ENCODE measurements around the gene CYP19A1. TPM values are rescaled to one million over a fixed set of nuclear protein-coding genes. Genes with fewer than 3 reads are reported as not detected.
"Not testable (repeated sequence)": the region's sequence is repeated elsewhere in the genome, so short reads cannot be mapped to it uniquely, and the experiment has no call there.

The CYP19A1 gene
- total and polyA plus RNA-seq, 2 donors, result 0.42 to 2.2 TPM

DNA sequence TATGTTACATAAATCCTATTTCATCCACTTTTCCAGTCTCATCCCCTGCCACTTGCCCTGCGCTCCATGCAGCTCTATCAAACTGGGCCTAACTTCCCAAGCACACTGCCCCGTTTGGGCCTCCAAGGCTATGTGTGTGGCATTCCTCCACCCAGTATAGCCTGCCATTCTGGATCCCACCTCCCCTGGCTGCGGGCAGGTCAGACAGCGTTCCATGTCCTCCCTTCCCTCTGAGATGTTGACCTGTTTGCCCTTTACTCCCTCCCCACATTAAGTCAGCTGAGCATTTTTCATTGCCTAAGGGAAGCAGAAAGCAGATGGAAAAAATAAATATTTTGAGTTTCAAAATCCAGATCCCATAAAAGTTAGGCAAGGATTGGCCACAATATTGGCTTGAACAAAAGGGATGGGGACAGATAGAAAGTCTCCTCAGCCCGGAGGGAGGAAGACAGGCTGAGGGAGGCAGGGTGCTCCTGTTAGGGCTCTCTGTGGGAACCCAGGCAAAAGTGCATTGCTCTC, 73.3 kb downstream of the CYP19A1 start:
- Histone ChIP-seq H3K27me3 (ENCODE audit: control insufficient read depth in 2 of 2, insufficient read depth in 1 of 2, low read length in 1 of 2) (peaks cover 33 to 47% of the 10 kb centered on the region in 2 donors), H3K4me1 (ENCODE audit: control insufficient read depth in 2 of 2, insufficient read depth in 2 of 2, low read length in 2 of 2) (no peaks in the 10 kb centered on the region), H3K9me3 (ENCODE audit: control insufficient read depth in 2 of 2, insufficient read depth in 1 of 2, low read length in 1 of 2) (no peaks in the 10 kb centered on the region), H3K36me3 (ENCODE audit: control insufficient read depth in 2 of 2, insufficient read depth in 2 of 2, low read length in 1 of 2) (no peaks in the 10 kb centered on the region), H3K4me3 (ENCODE audit: low read length in 2 of 2) (no peak overlapping the region), H3K27ac (ENCODE audit: low read depth in 1 of 2, low read length in 1 of 2) (no peak overlapping the region)
- 97% methylated on average over 5 of the region's 5 CpGs for WGBS
- no peak for DNase-seq (ENCODE audit: low read depth in 6 of 9, low spot score in 9 of 9)

DNA sequence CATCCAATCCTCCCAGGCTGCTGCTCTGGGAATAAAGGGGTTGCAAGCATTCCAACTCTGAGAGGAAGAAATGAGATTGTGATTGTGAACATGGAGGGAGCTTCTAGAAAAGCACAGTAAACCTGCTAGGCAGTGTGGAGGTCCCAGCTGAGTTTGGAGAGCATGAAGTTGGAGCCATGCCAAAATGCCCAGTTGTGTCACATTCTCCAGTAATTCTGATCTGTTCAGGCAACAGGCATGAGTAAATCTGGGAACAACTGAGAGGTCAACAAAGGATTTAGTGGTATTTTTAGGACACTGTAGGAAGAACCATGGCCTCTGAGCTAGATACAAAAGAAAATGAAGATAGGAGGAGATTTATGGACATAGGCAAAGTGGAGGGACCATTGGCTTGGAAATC, 74.7 kb downstream of the CYP19A1 start:
- Histone ChIP-seq H3K4me3 (ENCODE audit: low read length in 2 of 2) (no peak overlapping the region), H3K27me3 (ENCODE audit: control insufficient read depth in 2 of 2, insufficient read depth in 1 of 2, low read length in 1 of 2) (peaks cover 33 to 43% of the 10 kb centered on the region in 2 donors), H3K36me3 (ENCODE audit: control insufficient read depth in 2 of 2, insufficient read depth in 2 of 2, low read length in 1 of 2) (no peaks in the 10 kb centered on the region), H3K9me3 (ENCODE audit: control insufficient read depth in 2 of 2, insufficient read depth in 1 of 2, low read length in 1 of 2) (no peaks in the 10 kb centered on the region), H3K4me1 (ENCODE audit: control insufficient read depth in 2 of 2, insufficient read depth in 2 of 2, low read length in 2 of 2) (no peaks in the 10 kb centered on the region), H3K27ac (ENCODE audit: low read depth in 1 of 2, low read length in 1 of 2) (no peak overlapping the region)
- no peak for DNase-seq (ENCODE audit: low read depth in 6 of 9, low spot score in 9 of 9)

DNA sequence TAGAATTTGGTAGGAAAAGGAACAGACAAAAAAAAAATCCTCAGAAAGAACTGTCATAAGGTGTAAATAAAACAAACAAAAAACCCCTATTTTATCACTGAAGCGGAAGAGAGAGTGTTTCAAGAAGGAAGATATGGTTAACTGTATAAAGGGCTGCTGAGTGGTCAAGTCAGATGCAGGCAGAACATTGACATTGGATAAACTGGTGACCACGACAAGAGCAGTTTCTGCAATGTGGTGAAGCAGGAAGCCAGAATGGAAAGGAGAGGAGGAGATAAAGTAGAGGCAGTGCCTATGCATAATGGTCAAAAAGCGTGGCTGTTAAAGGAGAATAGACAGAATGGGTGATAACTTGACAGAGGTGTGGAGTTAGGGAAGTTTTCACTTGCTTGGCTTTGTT, 75.3 kb downstream of the CYP19A1 start:
- no peaks in the 10 kb centered on the region for H3K9me3 ChIP-seq (ENCODE audit: control insufficient read depth in 2 of 2, insufficient read depth in 1 of 2, low read length in 1 of 2)
- WGBS, result 74% methylated on average over 3 of the region's 3 CpGs
- no peak overlapping the region for H3K27ac ChIP-seq (ENCODE audit: low read depth in 1 of 2, low read length in 1 of 2)
- H3K4me3 ChIP-seq (ENCODE audit: low read length in 2 of 2), result no peak overlapping the region
- H3K4me1 ChIP-seq (ENCODE audit: control insufficient read depth in 2 of 2, insufficient read depth in 2 of 2, low read length in 2 of 2), result no peaks in the 10 kb centered on the region
- DNase-seq (ENCODE audit: low read depth in 6 of 9, low spot score in 9 of 9), result no peak
- H3K27me3 ChIP-seq (ENCODE audit: control insufficient read depth in 2 of 2, insufficient read depth in 1 of 2, low read length in 1 of 2), result peaks cover 28 to 37% of the 10 kb centered on the region in 2 donors
- H3K36me3 ChIP-seq (ENCODE audit: control insufficient read depth in 2 of 2, insufficient read depth in 2 of 2, low read length in 1 of 2), result no peaks in the 10 kb centered on the region

DNA sequence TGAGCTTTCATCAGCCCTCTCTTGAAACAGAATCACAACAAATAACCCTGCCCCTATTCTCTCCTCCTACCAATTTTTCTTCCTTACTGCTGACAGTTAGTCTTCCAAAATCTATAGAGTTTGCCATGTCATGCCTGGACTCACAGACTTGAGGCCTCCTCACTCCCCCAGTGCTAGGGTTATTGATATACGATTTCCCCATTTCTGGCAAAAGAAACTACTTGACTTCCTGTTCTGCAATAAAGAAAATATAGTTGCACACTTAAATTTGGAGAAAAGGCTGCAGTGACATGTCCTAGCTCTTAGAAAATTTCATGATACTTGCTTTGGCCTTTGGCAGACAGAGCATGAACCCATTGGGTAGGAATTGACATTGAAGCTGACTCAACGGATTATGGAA, 75.9 kb downstream of the CYP19A1 start:
- no peak for DNase-seq (ENCODE audit: low read depth in 6 of 9, low spot score in 9 of 9)
- H3K4me1 ChIP-seq (ENCODE audit: control insufficient read depth in 2 of 2, insufficient read depth in 2 of 2, low read length in 2 of 2), result no peaks in the 10 kb centered on the region
- H3K4me3 ChIP-seq (ENCODE audit: low read length in 2 of 2), result no peak overlapping the region
- H3K9me3 ChIP-seq (ENCODE audit: control insufficient read depth in 2 of 2, insufficient read depth in 1 of 2, low read length in 1 of 2), result no peaks in the 10 kb centered on the region
- 58% methylated on average over 2 of the region's 2 CpGs for WGBS
- no peaks in the 10 kb centered on the region for H3K36me3 ChIP-seq (ENCODE audit: control insufficient read depth in 2 of 2, insufficient read depth in 2 of 2, low read length in 1 of 2)
- peaks cover 21 to 31% of the 10 kb centered on the region in 2 donors for H3K27me3 ChIP-seq (ENCODE audit: control insufficient read depth in 2 of 2, insufficient read depth in 1 of 2, low read length in 1 of 2)
- no peak overlapping the region for H3K27ac ChIP-seq (ENCODE audit: low read depth in 1 of 2, low read length in 1 of 2)

DNA sequence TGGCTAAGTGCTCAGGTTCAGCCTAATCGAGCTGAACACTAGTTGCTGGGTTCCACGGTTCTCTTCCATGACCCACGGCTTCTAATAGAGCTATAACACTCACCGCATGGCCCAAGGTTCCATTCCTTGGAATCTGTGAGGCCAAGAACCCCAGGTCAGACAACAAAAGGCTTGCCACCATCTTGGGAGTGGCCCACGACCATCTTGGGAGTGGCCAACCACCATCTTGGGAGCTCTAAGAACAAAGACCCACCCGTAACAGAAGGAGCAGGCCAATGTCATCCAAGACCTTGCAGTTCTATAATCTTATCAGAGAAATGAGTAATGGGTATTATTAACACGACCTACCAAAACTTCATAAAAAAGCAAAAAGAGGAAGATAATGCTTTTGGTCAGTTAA, 77.3 kb downstream of the CYP19A1 start:
- not testable (repeated sequence) for H3K4me1 ChIP-seq (ENCODE audit: control insufficient read depth in 2 of 2, insufficient read depth in 2 of 2, low read length in 2 of 2); H3K27ac ChIP-seq (ENCODE audit: low read depth in 1 of 2, low read length in 1 of 2); H3K4me3 ChIP-seq (ENCODE audit: low read length in 2 of 2); H3K36me3 ChIP-seq (ENCODE audit: control insufficient read depth in 2 of 2, insufficient read depth in 2 of 2, low read length in 1 of 2); H3K9me3 ChIP-seq (ENCODE audit: control insufficient read depth in 2 of 2, insufficient read depth in 1 of 2, low read length in 1 of 2); DNase-seq (ENCODE audit: low read depth in 6 of 9, low spot score in 9 of 9)
- H3K27me3 ChIP-seq (ENCODE audit: control insufficient read depth in 2 of 2, insufficient read depth in 1 of 2, low read length in 1 of 2), result peaks cover 8 to 17% of the 10 kb centered on the region in 2 donors
- WGBS, result 84% methylated on average over 7 of the region's 7 CpGs

DNA sequence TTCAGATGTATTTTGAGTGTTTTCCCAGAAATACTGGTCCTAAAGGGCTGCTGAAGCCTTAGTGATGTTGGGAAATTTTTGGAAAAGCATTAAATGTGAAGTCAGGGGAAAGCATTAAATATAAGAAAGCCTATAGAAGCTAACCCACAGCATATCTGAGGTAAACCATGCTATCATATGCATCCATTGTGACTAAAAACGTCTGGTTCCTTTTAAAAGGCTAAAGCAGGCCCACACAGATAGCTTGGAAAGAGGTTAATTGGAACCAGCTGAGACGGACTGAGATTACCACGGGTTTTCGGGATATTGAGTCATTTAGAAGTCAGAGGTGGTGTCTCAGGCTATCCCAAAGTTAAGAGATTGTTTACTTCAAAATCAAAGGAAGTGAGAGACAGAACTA, 78.2 kb downstream of the CYP19A1 start:
- no peaks in the 10 kb centered on the region for H3K36me3 ChIP-seq (ENCODE audit: control insufficient read depth in 2 of 2, insufficient read depth in 2 of 2, low read length in 1 of 2)
- peaks cover 2 to 8% of the 10 kb centered on the region in 2 donors for H3K27me3 ChIP-seq (ENCODE audit: control insufficient read depth in 2 of 2, insufficient read depth in 1 of 2, low read length in 1 of 2)
- no peak overlapping the region for H3K4me3 ChIP-seq (ENCODE audit: low read length in 2 of 2)
- H3K27ac ChIP-seq (ENCODE audit: low read depth in 1 of 2, low read length in 1 of 2), result no peak overlapping the region
- no peaks in the 10 kb centered on the region for H3K4me1 ChIP-seq (ENCODE audit: control insufficient read depth in 2 of 2, insufficient read depth in 2 of 2, low read length in 2 of 2)
- no peak for DNase-seq (ENCODE audit: low read depth in 6 of 9, low spot score in 9 of 9)
- no peaks in the 10 kb centered on the region for H3K9me3 ChIP-seq (ENCODE audit: control insufficient read depth in 2 of 2, insufficient read depth in 1 of 2, low read length in 1 of 2)
- WGBS, result 90% methylated on average over 4 of the region's 4 CpGs

DNA sequence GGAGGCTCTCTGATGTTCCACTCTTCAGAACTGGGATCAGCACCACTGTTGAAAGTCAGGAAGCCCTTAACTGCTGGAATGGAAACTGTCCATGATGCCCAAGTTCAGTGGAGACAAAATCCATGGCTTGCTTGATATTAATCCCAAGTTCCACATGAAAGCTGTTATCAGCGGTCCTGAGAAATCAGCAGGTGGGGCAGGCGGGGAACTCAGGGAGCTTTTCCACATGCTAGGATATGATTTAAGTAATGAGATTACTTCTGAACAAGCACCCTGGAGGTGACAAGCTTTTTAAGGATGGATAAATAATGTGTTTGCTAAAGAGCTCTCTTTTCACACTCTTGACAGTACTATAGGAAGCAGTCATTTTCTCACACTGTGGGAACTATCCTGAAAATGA, 82.9 kb downstream of the CYP19A1 start:
- DNase-seq (ENCODE audit: low read depth in 6 of 9, low spot score in 9 of 9), result no peak
- peaks cover 0 to 2% of the 10 kb centered on the region in 2 donors for H3K27me3 ChIP-seq (ENCODE audit: control insufficient read depth in 2 of 2, insufficient read depth in 1 of 2, low read length in 1 of 2)
- H3K4me3 ChIP-seq (ENCODE audit: low read length in 2 of 2), result no peak overlapping the region
- no peaks in the 10 kb centered on the region for H3K9me3 ChIP-seq (ENCODE audit: control insufficient read depth in 2 of 2, insufficient read depth in 1 of 2, low read length in 1 of 2)
- WGBS, result 98% methylated on average over 2 of the region's 2 CpGs
- no peak overlapping the region for H3K27ac ChIP-seq (ENCODE audit: low read depth in 1 of 2, low read length in 1 of 2)
- H3K4me1 ChIP-seq (ENCODE audit: control insufficient read depth in 2 of 2, insufficient read depth in 2 of 2, low read length in 2 of 2), result no peaks in the 10 kb centered on the region
- no peaks in the 10 kb centered on the region for H3K36me3 ChIP-seq (ENCODE audit: control insufficient read depth in 2 of 2, insufficient read depth in 2 of 2, low read length in 1 of 2)

DNA sequence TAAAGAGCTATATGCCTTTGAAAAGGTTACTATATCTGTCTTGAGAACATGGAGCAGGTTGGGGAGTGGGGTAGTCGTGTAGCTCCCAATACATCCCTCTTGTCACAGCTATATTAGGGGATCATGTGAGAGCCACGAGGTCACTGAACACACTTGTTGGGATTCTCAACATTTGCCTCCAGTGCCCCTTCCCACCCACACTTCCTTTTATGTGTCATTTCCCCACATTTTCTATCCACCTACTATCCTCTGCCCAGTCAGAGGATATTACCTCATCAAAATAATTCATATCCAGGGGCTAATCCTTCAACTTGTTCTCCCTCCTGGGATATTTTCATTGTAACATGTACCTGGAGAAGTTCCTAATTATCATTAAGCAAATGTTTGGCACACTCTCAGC, 85.0 kb downstream of the CYP19A1 start:
- Histone ChIP-seq H3K9me3 (ENCODE audit: control insufficient read depth in 2 of 2, insufficient read depth in 1 of 2, low read length in 1 of 2) (no peaks in the 10 kb centered on the region), H3K27me3 (ENCODE audit: control insufficient read depth in 2 of 2, insufficient read depth in 1 of 2, low read length in 1 of 2) (peaks cover 0 to 2% of the 10 kb centered on the region in 2 donors), H3K27ac (ENCODE audit: low read depth in 1 of 2, low read length in 1 of 2) (no peak overlapping the region), H3K4me3 (ENCODE audit: low read length in 2 of 2) (no peak overlapping the region), H3K36me3 (ENCODE audit: control insufficient read depth in 2 of 2, insufficient read depth in 2 of 2, low read length in 1 of 2) (no peaks in the 10 kb centered on the region), H3K4me1 (ENCODE audit: control insufficient read depth in 2 of 2, insufficient read depth in 2 of 2, low read length in 2 of 2) (no peaks in the 10 kb centered on the region)
- WGBS, result 97% methylated on average over 2 of the region's 2 CpGs
- DNase-seq (ENCODE audit: low read depth in 6 of 9, low spot score in 9 of 9), result no peak

DNA sequence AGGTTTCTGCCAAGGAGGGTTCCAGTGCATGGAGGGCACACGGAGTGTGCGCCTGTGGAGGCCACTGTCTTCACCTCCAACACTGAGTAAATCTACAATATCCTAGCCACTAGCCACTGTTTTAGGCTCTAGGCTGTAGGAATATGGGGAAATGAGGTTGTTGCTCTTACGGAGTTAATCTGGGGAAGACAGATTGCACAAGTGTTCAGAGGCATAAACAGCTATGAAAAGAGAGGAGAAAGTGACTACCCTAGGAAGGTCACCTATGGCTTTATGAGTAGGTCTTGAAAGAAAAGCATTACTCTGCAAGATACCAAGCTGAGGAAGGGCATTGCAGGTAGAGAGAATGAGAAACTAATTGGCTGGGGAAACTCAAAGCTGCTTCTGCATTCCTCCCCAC, 85.7 kb downstream of the CYP19A1 start:
- H3K36me3 ChIP-seq (ENCODE audit: control insufficient read depth in 2 of 2, insufficient read depth in 2 of 2, low read length in 1 of 2), result no peaks in the 10 kb centered on the region
- H3K9me3 ChIP-seq (ENCODE audit: control insufficient read depth in 2 of 2, insufficient read depth in 1 of 2, low read length in 1 of 2), result no peaks in the 10 kb centered on the region
- no peak overlapping the region for H3K27ac ChIP-seq (ENCODE audit: low read depth in 1 of 2, low read length in 1 of 2)
- WGBS, result 97% methylated on average over 3 of the region's 3 CpGs
- H3K4me3 ChIP-seq (ENCODE audit: low read length in 2 of 2), result no peak overlapping the region
- no peak for DNase-seq (ENCODE audit: low read depth in 6 of 9, low spot score in 9 of 9)
- H3K27me3 ChIP-seq (ENCODE audit: control insufficient read depth in 2 of 2, insufficient read depth in 1 of 2, low read length in 1 of 2), result peaks cover 0 to 2% of the 10 kb centered on the region in 2 donors
- H3K4me1 ChIP-seq (ENCODE audit: control insufficient read depth in 2 of 2, insufficient read depth in 2 of 2, low read length in 2 of 2), result no peaks in the 10 kb centered on the region

DNA sequence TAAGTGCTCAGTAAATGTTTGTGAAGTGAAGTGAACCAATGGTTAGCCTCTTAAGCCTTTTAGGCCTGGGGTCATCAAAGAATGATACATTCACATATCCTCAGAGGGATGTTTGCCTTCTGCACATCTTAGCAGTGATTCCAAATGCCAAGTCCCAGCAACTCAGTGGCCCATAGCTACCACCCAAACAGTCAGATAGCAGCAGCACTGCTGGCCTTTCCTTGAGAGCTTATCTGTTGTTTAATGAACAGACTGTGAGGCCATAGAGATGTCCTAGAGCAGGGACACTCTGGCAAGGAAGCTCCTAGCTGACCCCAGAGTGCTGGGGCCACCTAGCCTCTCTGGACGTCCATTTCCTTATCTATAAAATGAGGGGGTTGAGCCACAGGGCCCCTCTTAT, 86.8 kb downstream of the CYP19A1 start:
- Histone ChIP-seq H3K27me3 (ENCODE audit: control insufficient read depth in 2 of 2, insufficient read depth in 1 of 2, low read length in 1 of 2) (peaks cover 0 to 2% of the 10 kb centered on the region in 2 donors), H3K27ac (ENCODE audit: low read depth in 1 of 2, low read length in 1 of 2) (no peak overlapping the region), H3K36me3 (ENCODE audit: control insufficient read depth in 2 of 2, insufficient read depth in 2 of 2, low read length in 1 of 2) (no peaks in the 10 kb centered on the region), H3K4me3 (ENCODE audit: low read length in 2 of 2) (no peak overlapping the region), H3K9me3 (ENCODE audit: control insufficient read depth in 2 of 2, insufficient read depth in 1 of 2, low read length in 1 of 2) (no peaks in the 10 kb centered on the region), H3K4me1 (ENCODE audit: control insufficient read depth in 2 of 2, insufficient read depth in 2 of 2, low read length in 2 of 2) (no peaks in the 10 kb centered on the region)
- DNase-seq (ENCODE audit: low read depth in 6 of 9, low spot score in 9 of 9), result no peak
- WGBS, result 100% methylated on average over 1 of the region's 1 CpG

All from thymus (tissue), 11 donors.